Lung (tissue), 12 donors: ENCODE results near the gene P2RX1. TPM values are rescaled to one million over a fixed set of nuclear protein-coding genes. Genes with fewer than 3 reads are reported as not detected.

Experiments used
- ATAC-seq: fragments of 200-7000 bp; cut with Tn5 transposase; one replicate; pipeline ENCODE4 v1.9.1; 2020; ENCODE audit warnings: moderate number of reproducible peaks; ENCODE audit not compliant: insufficient read depth, low FRiP score
- DNase-seq, 3 donors: peaks; one replicate each; pipeline ENCODE4 v3.0.0-alpha.2; 2013 to 2017
- H3K27ac ChIP-seq, 2 donors: one replicate each; pipeline ENCODE4 v1.5.1; 2013; ENCODE audit warnings: mild to moderate bottlenecking in 2 of 2, moderate library complexity in 2 of 2, control low read depth in 1 of 2, inconsistent platforms in 1 of 2, low read depth in 1 of 2, low read length in 1 of 2
- H3K27me3 ChIP-seq, 3 donors: one replicate each; pipeline ENCODE4 v1.5.1; 2013; ENCODE audit warnings: low read length in 2 of 3; ENCODE audit not compliant: control insufficient read depth in 3 of 3, insufficient read depth in 3 of 3
- H3K36me3 ChIP-seq, 4 donors: one replicate each; pipeline ENCODE4 v1.5.1; 2013; ENCODE audit warnings: low read length in 4 of 4, mild to moderate bottlenecking in 1 of 4, moderate library complexity in 1 of 4; ENCODE audit not compliant: control insufficient read depth in 4 of 4, insufficient read depth in 4 of 4
- H3K4me1 ChIP-seq, 5 donors: one replicate each; pipeline ENCODE4 v1.5.1; 2013; ENCODE audit warnings: low read length in 5 of 5, mild to moderate bottlenecking in 2 of 5, moderate library complexity in 1 of 5; ENCODE audit not compliant: control insufficient read depth in 5 of 5, insufficient read depth in 5 of 5
- H3K4me3 ChIP-seq: one replicate; pipeline ENCODE4 v1.5.1; 2013; ENCODE audit warnings: mild to moderate bottlenecking, control low read depth, moderate library complexity
- H3K9ac ChIP-seq, 2 donors: one replicate each; pipeline ENCODE4 v1.5.1; 2013; ENCODE audit warnings: low read length in 2 of 2, control low read depth in 1 of 2; ENCODE audit not compliant: insufficient read depth in 1 of 2
- H3K9me3 ChIP-seq, 4 donors: one replicate each; pipeline ENCODE4 v1.5.1; 2013; ENCODE audit warnings: low read length in 3 of 4, mild to moderate bottlenecking in 1 of 4, moderate library complexity in 1 of 4; ENCODE audit not compliant: control insufficient read depth in 4 of 4, insufficient read depth in 3 of 4
- WGBS, 2 donors: extraction: QIAGEN DNeasy Blood & Tissue Kit; methylation state at CpG; one replicate each; pipeline ENCODE4 v1.1.7; 2013; 5-methylcytosine and 5-hydroxymethylcytosine counted together
- polyA plus RNA-seq, 2 donors: library from polyadenylated mRNA; stranded (reverse); fragments of 200-250 nt; gene quantifications; one replicate each; pipeline ENCODE4 v1.2.1, GENCODE V29; 2013
- total RNA-seq, 2 donors: library from RNA; depleted of rRNA in 1 of 2; stranded (reverse); fragments of >200 nt in 1 of 2; gene quantifications; one replicate each; pipeline ENCODE4 v1.2.1, GENCODE V29; 2014 to 2021
- TF ChIP-seq, protein P1 (sequence below): IDR thresholded peaks from 2 replicates; pipeline ENCODE4 v1.5.1; 2012; ENCODE audit warnings: mild to moderate bottlenecking; ENCODE audit errors: control extremely low read depth, extremely low read depth
- donor health status: control.
- donor health status: control.
- donor health status: Bipolar disorder and iron deficiency.
- donor health status: healthy.
- donor health status: DM: yes; HTN: yes; CAD: no.

The P2RX1 gene
- total and polyA plus RNA-seq, 4 donors: 4.6 to 16.4 (median 10.5) TPM

DNA sequence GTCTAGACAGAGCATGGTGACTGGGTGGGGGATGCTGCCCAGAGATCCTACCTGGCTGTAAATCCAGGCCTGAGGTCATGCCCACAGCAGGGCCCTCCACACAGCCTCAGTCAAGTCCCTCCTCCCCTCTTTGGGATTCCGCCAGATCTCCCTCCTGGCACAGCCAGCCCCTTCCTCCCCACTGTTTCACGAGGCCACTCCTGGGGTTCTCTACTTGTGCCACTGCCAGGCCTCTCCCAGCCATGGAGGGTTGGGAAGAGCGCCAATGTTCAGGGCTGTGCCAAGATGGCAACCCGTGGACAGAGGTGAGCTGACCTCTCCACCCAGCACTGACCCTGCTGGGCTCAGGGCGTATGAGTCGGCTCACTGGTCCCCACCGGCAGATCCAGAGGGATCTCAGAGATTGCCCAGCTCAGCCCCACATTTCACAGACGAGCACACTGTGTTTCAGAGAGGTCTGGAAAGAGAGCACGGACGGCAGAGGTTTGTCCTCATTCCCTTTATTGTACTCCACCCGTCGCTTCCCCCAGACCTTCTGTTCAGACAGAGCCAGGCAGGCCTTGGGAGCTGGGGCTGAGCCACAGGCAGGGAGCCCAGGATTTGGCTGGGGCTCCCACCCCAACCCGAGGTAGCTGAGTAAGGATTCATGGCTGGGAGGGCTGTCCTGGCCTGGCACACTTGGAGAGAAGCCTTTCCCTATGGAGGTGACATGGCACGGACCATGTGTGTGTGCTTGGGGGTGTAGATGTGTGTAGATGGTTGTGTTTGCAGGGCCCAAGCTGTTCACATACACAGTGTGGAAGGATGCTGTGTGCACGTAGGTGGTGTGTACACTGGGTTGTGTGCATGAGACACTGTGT lies 19.9 kb downstream of the P2RX1 start:
- DNase-seq (no peak), ATAC-seq (no peak)
- Histone ChIP-seq H3K4me3 (no peak overlapping the region), H3K4me1 (peaks cover 0 to 31% (median 0%) of the 10 kb centered on the region in 5 donors), H3K36me3 (no peaks in the 10 kb centered on the region), H3K9ac (no peak overlapping the region), H3K9me3 (no peaks in the 10 kb centered on the region), H3K27me3 (no peaks in the 10 kb centered on the region), H3K27ac (peak overlapping the region in 1 of 2 donors; percentile 68)
- TF ChIP-seq, protein P1, sequence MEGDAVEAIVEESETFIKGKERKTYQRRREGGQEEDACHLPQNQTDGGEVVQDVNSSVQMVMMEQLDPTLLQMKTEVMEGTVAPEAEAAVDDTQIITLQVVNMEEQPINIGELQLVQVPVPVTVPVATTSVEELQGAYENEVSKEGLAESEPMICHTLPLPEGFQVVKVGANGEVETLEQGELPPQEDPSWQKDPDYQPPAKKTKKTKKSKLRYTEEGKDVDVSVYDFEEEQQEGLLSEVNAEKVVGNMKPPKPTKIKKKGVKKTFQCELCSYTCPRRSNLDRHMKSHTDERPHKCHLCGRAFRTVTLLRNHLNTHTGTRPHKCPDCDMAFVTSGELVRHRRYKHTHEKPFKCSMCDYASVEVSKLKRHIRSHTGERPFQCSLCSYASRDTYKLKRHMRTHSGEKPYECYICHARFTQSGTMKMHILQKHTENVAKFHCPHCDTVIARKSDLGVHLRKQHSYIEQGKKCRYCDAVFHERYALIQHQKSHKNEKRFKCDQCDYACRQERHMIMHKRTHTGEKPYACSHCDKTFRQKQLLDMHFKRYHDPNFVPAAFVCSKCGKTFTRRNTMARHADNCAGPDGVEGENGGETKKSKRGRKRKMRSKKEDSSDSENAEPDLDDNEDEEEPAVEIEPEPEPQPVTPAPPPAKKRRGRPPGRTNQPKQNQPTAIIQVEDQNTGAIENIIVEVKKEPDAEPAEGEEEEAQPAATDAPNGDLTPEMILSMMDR: no peak
- WGBS, 2 donors: 59 to 81% methylated on average over 14 to 15 of the region's 15 CpGs

DNA sequence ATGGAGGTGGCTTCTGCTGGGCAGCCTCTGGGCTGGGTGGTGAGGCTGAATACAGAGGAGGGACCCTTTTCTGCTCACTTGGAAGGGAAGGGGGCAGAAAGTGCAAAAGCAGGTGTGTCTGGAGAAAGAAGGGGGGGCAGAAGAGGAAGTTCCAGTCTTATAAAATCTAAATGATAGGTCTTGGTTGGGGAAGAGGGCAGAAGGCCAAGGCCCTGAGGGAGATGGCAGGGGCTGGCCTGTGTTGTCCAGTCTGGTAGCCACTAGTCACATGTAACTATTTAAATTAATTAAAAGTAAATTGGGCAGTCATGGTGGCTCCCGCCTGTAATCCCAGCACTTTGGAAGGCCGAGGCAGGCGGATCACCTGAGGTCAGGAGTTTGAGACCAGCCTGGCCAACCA lies 20.9 kb downstream of the P2RX1 start:
- no peak for ATAC-seq
- WGBS, 2 donors: 91 to 97% methylated on average over 3 of the region's 3 CpGs
- peaks cover 0 to 34% (median 5%) of the 10 kb centered on the region in 5 donors for H3K4me1 ChIP-seq
- no peak overlapping the region for H3K9ac ChIP-seq
- H3K4me3 ChIP-seq: no peak overlapping the region
- H3K27me3 ChIP-seq: no peaks in the 10 kb centered on the region
- TF ChIP-seq, protein P1: no peak
- H3K36me3 ChIP-seq: no peaks in the 10 kb centered on the region
- peak overlapping the region; percentile 80 to 90 for H3K27ac ChIP-seq
- DNase-seq: no peak
- H3K9me3 ChIP-seq: no peaks in the 10 kb centered on the region

DNA sequence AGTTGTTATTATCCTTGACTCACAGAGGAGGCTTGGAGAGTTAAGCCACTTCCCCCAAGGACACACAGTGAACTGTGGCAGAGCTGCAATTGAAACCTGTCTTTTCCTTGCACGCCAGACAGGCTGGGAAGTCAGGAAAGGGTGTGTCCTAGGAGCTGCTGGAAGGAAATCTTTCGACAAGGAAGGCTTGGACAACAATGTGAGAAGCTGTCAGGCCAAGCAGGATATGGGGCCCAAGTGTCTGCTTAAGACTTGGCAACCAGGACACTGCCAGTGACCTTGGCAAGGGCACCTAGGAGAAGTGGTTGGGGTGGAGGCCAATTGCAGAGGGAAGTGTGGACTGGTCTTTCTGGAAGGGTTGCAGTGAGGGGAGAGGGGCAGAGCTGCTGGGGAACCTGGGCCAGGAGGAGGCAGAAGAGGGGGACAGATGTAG lies 21.3 kb downstream of the P2RX1 start:
- Histone ChIP-seq H3K27ac (peak overlapping the region; percentile 80 to 90), H3K9ac (no peak overlapping the region), H3K4me1 (peaks cover 0 to 36% (median 9%) of the 10 kb centered on the region in 5 donors), H3K27me3 (no peaks in the 10 kb centered on the region), H3K4me3 (no peak overlapping the region), H3K36me3 (no peaks in the 10 kb centered on the region), H3K9me3 (no peaks in the 10 kb centered on the region)
- 10 to 16% methylated on average over 2 of the region's 2 CpGs for WGBS, 2 donors
- ATAC-seq (no peak), DNase-seq (peak in 1 of 3 donors; percentile 69)
- TF ChIP-seq, protein P1: no peak
